ENCODE measurements around the gene ABTB2.

The ABTB2 gene

GRCh38 chr11:34178209-34178821 is 179.5 kb downstream of the ABTB2 start:
- H2AFZ ChIP-seq (ENCODE audit: low read depth, low read length) = no peak overlapping the region
- H3K4me3 ChIP-seq (ENCODE audit: low read depth in 1 of 2, low read length in 2 of 2) = no peak overlapping the region
- H3K9ac ChIP-seq (ENCODE audit: low read depth, low read length) = no peak overlapping the region
- no peaks in the 10 kb centered on the region for H4K20me1 ChIP-seq (ENCODE audit: insufficient read depth, low read length)
- ATAC-seq (ENCODE audit: insufficient read depth, low read depth) (no peak), DNase-seq (no peak)
- H3K79me2 ChIP-seq (ENCODE audit: insufficient read depth, low read length) = no peaks in the 10 kb centered on the region
- no peaks in the 10 kb centered on the region for H3K36me3 ChIP-seq (ENCODE audit: insufficient read depth, low read length)
- TF ChIP-seq CTCF (IDR thresholded peaks at IDR 0.05; ENCODE audit: borderline replicate concordance, extremely low read depth, low read length, poor library complexity, severe bottlenecking) = no peak
- no peak for TF ChIP-seq EZH2 (IDR thresholded peaks at IDR 0.05; ENCODE audit: borderline replicate concordance, low read depth, low read length, severe bottlenecking)
- H3K27ac ChIP-seq (ENCODE audit: low read length) = no peak overlapping the region
- H3K9me3 ChIP-seq (ENCODE audit: insufficient read depth, low read length, severe bottlenecking) = no peaks in the 10 kb centered on the region
- H3K4me1 ChIP-seq (ENCODE audit: insufficient read depth, low read length) = no peaks in the 10 kb centered on the region
- H3K27me3 ChIP-seq (ENCODE audit: insufficient read depth, low read length, poor library complexity) = peaks cover 27% of the 10 kb centered on the region
- no peak overlapping the region for H3K4me2 ChIP-seq (ENCODE audit: insufficient read depth, low read length)

GRCh38 chr11:34176751-34177209 is 181.0 kb downstream of the ABTB2 start:
- TF ChIP-seq CTCF (IDR thresholded peaks at IDR 0.05; ENCODE audit: borderline replicate concordance, extremely low read depth, low read length, poor library complexity, severe bottlenecking) = no peak
- no peak for TF ChIP-seq EZH2 (IDR thresholded peaks at IDR 0.05; ENCODE audit: borderline replicate concordance, low read depth, low read length, severe bottlenecking)
- DNase-seq = no peak
- Histone ChIP-seq H4K20me1 (ENCODE audit: insufficient read depth, low read length) (no peaks in the 10 kb centered on the region), H3K4me3 (ENCODE audit: low read depth in 1 of 2, low read length in 2 of 2) (no peak overlapping the region), H3K27ac (ENCODE audit: low read length) (no peak overlapping the region), H3K9me3 (ENCODE audit: insufficient read depth, low read length, severe bottlenecking) (no peaks in the 10 kb centered on the region), H2AFZ (ENCODE audit: low read depth, low read length) (no peak overlapping the region), H3K27me3 (ENCODE audit: insufficient read depth, low read length, poor library complexity) (peaks cover 31% of the 10 kb centered on the region), H3K4me1 (ENCODE audit: insufficient read depth, low read length) (no peaks in the 10 kb centered on the region), H3K79me2 (ENCODE audit: insufficient read depth, low read length) (no peaks in the 10 kb centered on the region), H3K9ac (ENCODE audit: low read depth, low read length) (no peak overlapping the region), H3K4me2 (ENCODE audit: insufficient read depth, low read length) (no peak overlapping the region), H3K36me3 (ENCODE audit: insufficient read depth, low read length) (no peaks in the 10 kb centered on the region)
- no peak for ATAC-seq (ENCODE audit: insufficient read depth, low read depth)

DNA sequence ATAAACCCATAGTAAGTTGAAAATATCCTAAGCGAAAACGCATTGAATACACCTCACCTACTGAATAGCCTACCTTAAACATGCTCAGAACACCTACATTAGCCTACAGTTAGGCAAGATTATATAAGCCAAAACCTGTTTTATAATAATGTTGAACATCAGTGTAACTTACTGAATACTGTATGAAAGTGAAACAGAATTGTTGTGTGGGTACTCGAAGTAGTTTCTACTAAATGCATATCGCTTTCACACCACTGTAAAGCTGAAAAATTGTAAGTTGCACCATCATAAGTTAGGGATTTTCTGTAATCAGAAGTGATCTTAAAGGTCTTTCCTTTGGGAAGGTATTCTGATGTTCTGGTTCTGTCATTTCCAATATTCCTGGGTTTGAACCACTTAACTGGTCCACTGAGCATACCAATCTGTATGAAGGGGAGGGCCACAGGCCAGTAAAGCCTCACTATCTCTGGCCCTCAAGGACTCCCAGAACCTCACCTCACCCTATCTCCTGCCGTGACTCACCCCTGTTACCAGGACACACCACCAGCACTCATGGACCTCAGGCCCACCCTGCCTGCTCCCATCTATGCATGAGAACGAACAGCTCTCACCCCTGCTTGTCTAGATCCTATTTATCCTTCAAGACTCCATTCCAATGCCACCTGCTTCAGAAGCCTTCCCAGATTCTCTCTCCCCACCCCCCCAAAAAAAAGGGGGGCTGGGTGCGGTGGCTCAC is 182.4 kb downstream of the ABTB2 start:
- Histone ChIP-seq H3K4me3 (ENCODE audit: low read depth in 1 of 2, low read length in 2 of 2) (no peak overlapping the region), H2AFZ (ENCODE audit: low read depth, low read length) (no peak overlapping the region), H3K27me3 (ENCODE audit: insufficient read depth, low read length, poor library complexity) (peaks cover 38% of the 10 kb centered on the region), H3K9ac (ENCODE audit: low read depth, low read length) (no peak overlapping the region), H3K27ac (ENCODE audit: low read length) (no peak overlapping the region), H4K20me1 (ENCODE audit: insufficient read depth, low read length) (no peaks in the 10 kb centered on the region; the same call in 1 of the 2 replicates), H3K9me3 (ENCODE audit: insufficient read depth, low read length, severe bottlenecking) (no peaks in the 10 kb centered on the region), H3K4me1 (ENCODE audit: insufficient read depth, low read length) (no peaks in the 10 kb centered on the region), H3K79me2 (ENCODE audit: insufficient read depth, low read length) (no peaks in the 10 kb centered on the region), H3K4me2 (ENCODE audit: insufficient read depth, low read length) (no peak overlapping the region), H3K36me3 (ENCODE audit: insufficient read depth, low read length) (no peaks in the 10 kb centered on the region)
- no peak for TF ChIP-seq CTCF (IDR thresholded peaks at IDR 0.05; ENCODE audit: borderline replicate concordance, extremely low read depth, low read length, poor library complexity, severe bottlenecking)
- TF ChIP-seq EZH2 (IDR thresholded peaks at IDR 0.05; ENCODE audit: borderline replicate concordance, low read depth, low read length, severe bottlenecking) = no peak
- no peak for ATAC-seq (ENCODE audit: insufficient read depth, low read depth)
- no peak for DNase-seq

Data from DND-41 (cell line).